Gastrocnemius medialis (tissue), 4 donors: ENCODE data around the gene FLT3. TPM values are rescaled to one million over a fixed set of nuclear protein-coding genes. Genes with fewer than 3 reads are reported as not detected.

Experiments
- ATAC-seq, 2 donors: fragments of 150-250 bp; one replicate each; pipeline ENCODE4 v1.9.1; 2016
- DNase-seq, 2 donors: peaks; one replicate each; pipeline ENCODE4 v3.0.0-alpha.2; 2019
- H3K27ac ChIP-seq, 4 donors: fragments of 200-600 bp; sonication (generic); 1 replicate in 1 of 4; 2 replicates in 3 of 4; pipeline ENCODE4 v1.5.1; 2016 to 2018; ENCODE audit warnings: mild to moderate bottlenecking in 2 of 4, moderate library complexity in 1 of 4
- H3K27me3 ChIP-seq, 3 donors: fragments of 200-600 bp; sonication (generic) in 2 of 3; 1 replicate in 1 of 3; 2 replicates in 2 of 3; pipeline versions ENCODE4 v1.5.1 to v1.6.0; 2016 to 2019; ENCODE audit warnings: mild to moderate bottlenecking in 1 of 3, moderate library complexity in 1 of 3
- H3K36me3 ChIP-seq, 2 donors: fragments of 200-600 bp; sonication (generic) in 1 of 2; one replicate each; pipeline ENCODE4 v1.5.1; 2017 to 2018
- H3K4me1 ChIP-seq, 2 donors: fragments of 200-600 bp; sonication (generic) in 1 of 2; one replicate each; pipeline ENCODE4 v1.5.1; 2016 to 2017; ENCODE audit warnings: mild to moderate bottlenecking in 2 of 2
- H3K4me3 ChIP-seq, 4 donors: fragments of 200-600 bp; sonication (generic) in 3 of 4; 1 replicate in 1 of 4; 2 replicates in 3 of 4; pipeline ENCODE4 v1.5.1; 2016 to 2019; ENCODE audit warnings: mild to moderate bottlenecking in 2 of 4
- H3K9me3 ChIP-seq, 3 donors: fragments of 200-600 bp; sonication (generic) in 2 of 3; 1 replicate in 1 of 3; 2 replicates in 2 of 3; pipeline ENCODE4 v1.5.1; 2016 to 2019
- POLR2A ChIP-seq, 2 donors: fragments of 450-650 bp; IDR thresholded peaks; one replicate each; pipeline ENCODE4 v1.6.1; 2017; ENCODE audit warnings: antibody characterized with exemption in 2 of 2, mild to moderate bottlenecking in 2 of 2, moderate library complexity in 2 of 2
- in situ Hi-C, 4 donors: fragments of 200-750 bp; cut with MboI; loops; one replicate each; pipeline versions ENCODE4 v1.15.0 to v1.8.0; 2017; ENCODE audit warnings: low sequenced_read_pairs in 4 of 4
- intact Hi-C: fragments of 100-400 bp; cut with DNase I; formaldehyde crosslinking; loops from one replicate; pipeline ENCODE4 v1.15.1; 2023; ENCODE audit warnings: low total_unique reads
- total RNA-seq, 4 donors: library from RNA; depleted of rRNA; stranded (reverse); fragments of >200 nt; gene quantifications; one replicate each; pipeline versions ENCODE4 v1.1.0 to v1.2.3, GENCODE V29; 2016
- TF ChIP-seq, protein P1 (sequence below), 5 experiments: fragments of 450-650 bp in 3 of 5; fragments of 200-600 bp in 2 of 5; sonication (generic) in 2 of 5; IDR thresholded peaks in 4 of 5; conservative IDR thresholded peaks in 1 of 5; 1 replicate in 4 of 5; 2 replicates in 1 of 5; pipeline ENCODE4 v1.5.1; 2016 to 2019; ENCODE audit warnings: antibody characterized with exemption in 5 of 5, mild to moderate bottlenecking in 3 of 5, moderate library complexity in 3 of 5

FLT3 gene
- total RNA-seq, 4 donors from 2014 or later, result 0.22 to 0.92 (median 0.37) TPM

DNA sequence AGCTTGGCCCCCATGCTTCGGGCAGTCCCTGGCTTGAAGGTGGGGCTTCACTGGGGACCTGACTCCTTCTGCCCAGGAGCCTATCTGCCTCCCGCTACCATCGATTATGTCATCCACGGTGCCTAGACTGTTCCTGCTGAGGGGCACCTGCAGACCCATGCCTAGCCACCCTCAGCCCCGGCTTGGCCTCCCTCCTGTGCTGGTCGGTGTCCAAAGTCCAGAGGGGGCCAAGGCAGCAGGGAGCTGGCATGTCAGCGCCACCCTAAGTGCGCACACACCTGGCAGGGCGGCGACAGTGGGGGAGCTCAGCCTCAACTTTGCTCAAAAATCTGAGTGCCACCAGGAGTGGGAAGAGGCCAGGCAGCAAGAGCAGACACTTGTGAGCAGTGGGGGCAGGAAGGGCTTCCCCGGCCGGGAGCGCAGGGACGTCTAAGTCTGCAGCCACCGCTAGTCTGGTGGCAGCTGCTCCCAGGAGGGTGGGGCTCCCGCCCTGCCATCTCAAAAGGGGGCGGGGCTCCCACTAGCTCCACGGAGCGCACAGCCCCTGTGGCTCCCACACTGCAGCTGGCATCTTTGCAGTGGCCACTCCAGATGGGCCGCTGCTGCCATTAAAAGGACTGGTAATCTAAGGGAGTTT, 98.4 kb downstream of the FLT3 start:
- in situ Hi-C loops (no loop called here), intact Hi-C loops (no loop called here)
- TF ChIP-seq, protein P1, sequence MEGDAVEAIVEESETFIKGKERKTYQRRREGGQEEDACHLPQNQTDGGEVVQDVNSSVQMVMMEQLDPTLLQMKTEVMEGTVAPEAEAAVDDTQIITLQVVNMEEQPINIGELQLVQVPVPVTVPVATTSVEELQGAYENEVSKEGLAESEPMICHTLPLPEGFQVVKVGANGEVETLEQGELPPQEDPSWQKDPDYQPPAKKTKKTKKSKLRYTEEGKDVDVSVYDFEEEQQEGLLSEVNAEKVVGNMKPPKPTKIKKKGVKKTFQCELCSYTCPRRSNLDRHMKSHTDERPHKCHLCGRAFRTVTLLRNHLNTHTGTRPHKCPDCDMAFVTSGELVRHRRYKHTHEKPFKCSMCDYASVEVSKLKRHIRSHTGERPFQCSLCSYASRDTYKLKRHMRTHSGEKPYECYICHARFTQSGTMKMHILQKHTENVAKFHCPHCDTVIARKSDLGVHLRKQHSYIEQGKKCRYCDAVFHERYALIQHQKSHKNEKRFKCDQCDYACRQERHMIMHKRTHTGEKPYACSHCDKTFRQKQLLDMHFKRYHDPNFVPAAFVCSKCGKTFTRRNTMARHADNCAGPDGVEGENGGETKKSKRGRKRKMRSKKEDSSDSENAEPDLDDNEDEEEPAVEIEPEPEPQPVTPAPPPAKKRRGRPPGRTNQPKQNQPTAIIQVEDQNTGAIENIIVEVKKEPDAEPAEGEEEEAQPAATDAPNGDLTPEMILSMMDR (IDR thresholded peaks at IDR 0.05 in 4 of 5, conservative IDR thresholded peaks at IDR 0.05 in 1 of 5), result no peak
- no peak for TF ChIP-seq POLR2A (IDR thresholded peaks at IDR 0.05)
- Histone ChIP-seq H3K4me3 (no peak overlapping the region), H3K4me1 (no peaks in the 10 kb centered on the region), H3K27ac (no peak overlapping the region), H3K36me3 (no peaks in the 10 kb centered on the region), H3K9me3 (no peaks in the 10 kb centered on the region), H3K27me3 (no peaks in the 10 kb centered on the region)
- no peak for DNase-seq
- ATAC-seq, result no peak

DNA sequence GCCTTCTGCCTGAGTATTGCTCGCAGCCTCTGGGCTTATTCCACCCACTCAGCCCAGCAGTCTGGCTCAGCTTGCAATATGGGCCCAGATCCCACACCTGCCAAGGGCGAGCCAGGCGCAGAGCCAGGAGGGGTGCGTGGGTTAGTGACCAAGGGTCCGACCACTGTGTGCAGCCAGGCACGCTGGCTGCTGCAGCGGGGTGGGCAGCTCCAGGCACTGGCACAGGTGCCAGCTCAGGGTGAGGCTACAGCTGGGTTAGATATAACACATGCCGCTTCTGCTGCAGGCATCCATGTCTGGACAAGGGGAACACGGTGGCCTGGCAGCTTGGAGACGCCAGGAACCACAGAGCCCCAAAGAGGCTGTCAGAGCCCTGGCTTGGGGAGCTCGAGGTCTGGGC, 99.3 kb downstream of the FLT3 start:
- Histone ChIP-seq H3K4me1 (no peaks in the 10 kb centered on the region), H3K36me3 (no peaks in the 10 kb centered on the region), H3K9me3 (no peaks in the 10 kb centered on the region), H3K27me3 (no peaks in the 10 kb centered on the region), H3K4me3 (no peak overlapping the region), H3K27ac (no peak overlapping the region)
- no peak for ATAC-seq
- DNase-seq, result no peak
- in situ Hi-C loops (no loop called here), intact Hi-C loops (no loop called here)
- TF ChIP-seq POLR2A (IDR thresholded peaks at IDR 0.05), result no peak

DNA sequence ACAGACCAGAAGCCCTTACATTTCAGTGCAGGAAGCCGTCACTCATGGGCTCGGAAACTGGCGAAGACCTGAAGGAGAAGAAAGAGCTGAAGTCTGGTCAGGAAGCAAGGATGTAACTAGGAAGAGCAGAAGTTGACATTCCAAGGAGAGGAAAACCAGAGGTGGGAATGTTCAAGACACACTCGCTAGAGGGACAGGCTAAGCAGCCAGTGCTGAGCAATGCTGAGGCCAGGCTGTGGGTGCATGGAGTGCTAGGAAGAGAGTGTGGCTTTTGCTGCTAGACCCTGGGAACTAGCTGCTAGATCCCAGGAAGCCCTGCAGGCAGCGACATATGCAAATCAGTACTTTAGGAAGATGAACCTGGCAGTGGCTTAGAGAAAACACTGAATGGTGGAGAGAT, 99.8 kb downstream of the FLT3 start:
- Histone ChIP-seq H3K27me3 (no peaks in the 10 kb centered on the region), H3K9me3 (no peaks in the 10 kb centered on the region), H3K27ac (no peak overlapping the region), H3K4me1 (no peaks in the 10 kb centered on the region), H3K4me3 (no peak overlapping the region), H3K36me3 (no peaks in the 10 kb centered on the region)
- intact Hi-C loops (no loop called here), in situ Hi-C loops (no loop called here)
- DNase-seq, result no peak
- TF ChIP-seq, protein P1 (IDR thresholded peaks at IDR 0.05 in 4 of 5, conservative IDR thresholded peaks at IDR 0.05 in 1 of 5), result no peak
- TF ChIP-seq POLR2A (IDR thresholded peaks at IDR 0.05), result no peak
- ATAC-seq, result no peak

DNA sequence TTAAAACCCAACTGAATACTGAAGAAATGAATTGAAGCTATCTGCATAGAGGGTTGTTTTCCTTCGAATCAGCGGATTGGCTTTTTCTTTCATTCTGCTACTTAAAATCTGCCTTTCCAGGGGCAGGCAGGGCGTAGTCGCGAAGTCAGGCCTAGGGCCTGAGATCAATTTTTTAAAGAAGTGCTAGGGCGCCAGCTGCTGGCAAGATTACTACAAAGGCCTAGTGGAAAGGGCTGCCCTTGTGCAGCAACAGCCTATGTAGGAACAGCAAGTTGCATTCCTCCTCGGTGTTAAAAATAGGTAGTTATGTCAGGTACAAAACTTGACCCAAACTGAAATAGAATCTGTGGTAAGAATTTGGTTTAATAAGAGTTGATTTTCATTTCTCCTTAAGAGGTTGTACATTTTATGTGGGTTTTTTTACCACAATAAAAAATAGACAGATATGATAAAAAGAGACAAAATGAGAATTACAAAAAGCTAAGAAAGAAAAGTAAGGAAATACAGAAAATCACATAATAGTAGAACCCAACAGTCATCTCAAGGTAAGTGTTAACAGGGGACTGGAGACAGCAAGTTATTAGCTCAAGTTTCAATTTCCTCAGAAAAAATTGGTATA, 102.4 kb downstream of the FLT3 start:
- Histone ChIP-seq H3K27ac (no peak overlapping the region), H3K4me3 (no peak overlapping the region), H3K4me1 (no peaks in the 10 kb centered on the region), H3K36me3 (no peaks in the 10 kb centered on the region), H3K27me3 (no peaks in the 10 kb centered on the region), H3K9me3 (no peaks in the 10 kb centered on the region)
- no peak for TF ChIP-seq POLR2A (IDR thresholded peaks at IDR 0.05)
- TF ChIP-seq, protein P1 (IDR thresholded peaks at IDR 0.05 in 4 of 5, conservative IDR thresholded peaks at IDR 0.05 in 1 of 5), result no peak
- ATAC-seq, result no peak
- no peak for DNase-seq
- in situ Hi-C loops, result loop anchor here in 3 of 4 donors (25.0 kb wide), 4 partner anchors 161 to 1011 kb away; no protein-coding TSS in a partner anchor
- intact Hi-C loops, result no loop called here

DNA sequence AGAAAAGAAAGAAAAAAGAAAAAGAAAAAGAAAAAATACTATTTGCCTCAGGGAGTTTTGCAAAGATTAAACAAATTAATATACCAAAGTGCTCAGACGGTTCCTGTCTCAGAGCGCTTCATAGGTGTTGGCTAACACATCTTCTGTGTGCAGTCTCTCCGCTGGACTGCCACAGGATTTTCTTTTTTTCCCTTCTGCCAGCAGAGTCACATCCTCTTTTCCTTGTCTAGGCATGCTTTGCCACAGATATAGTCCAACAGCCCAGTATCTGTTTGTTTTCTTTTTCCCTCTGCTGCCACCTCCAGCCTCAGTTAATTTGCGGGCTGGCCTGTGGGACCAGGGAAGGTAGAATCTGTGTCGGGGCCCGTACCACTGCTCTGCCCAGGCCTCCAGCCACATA, 108.5 kb downstream of the FLT3 start:
- ATAC-seq, result no peak
- no peaks in the 10 kb centered on the region for H3K9me3 ChIP-seq
- in situ Hi-C loops (loop anchor here in 3 of 4 donors (25.0 kb wide), 4 partner anchors 155 to 1005 kb away; no protein-coding TSS in a partner anchor), intact Hi-C loops (no loop called here)
- TF ChIP-seq, protein P1 (IDR thresholded peaks at IDR 0.05 in 4 of 5, conservative IDR thresholded peaks at IDR 0.05 in 1 of 5), result no peak
- TF ChIP-seq POLR2A (IDR thresholded peaks at IDR 0.05), result no peak
- H3K4me1 ChIP-seq, result no peaks in the 10 kb centered on the region
- no peak overlapping the region for H3K27ac ChIP-seq
- no peak for DNase-seq
- H3K4me3 ChIP-seq, result no peak overlapping the region
- H3K27me3 ChIP-seq, result peaks cover 0 to 11% (median 3%) of the 10 kb centered on the region in 3 donors
- no peaks in the 10 kb centered on the region for H3K36me3 ChIP-seq
